ENCODE measurements around the gene CAMKMT. TPM values are rescaled to one million over a fixed set of nuclear protein-coding genes. Genes with fewer than 3 reads are reported as not detected.
A peak's percentile ranks its signal among the peaks of the same experiment; 100 is the strongest.

Gene CAMKMT
- total RNA-seq, 2 experiments from 2014 or later: 12.1 to 14.1 TPM

DNA sequence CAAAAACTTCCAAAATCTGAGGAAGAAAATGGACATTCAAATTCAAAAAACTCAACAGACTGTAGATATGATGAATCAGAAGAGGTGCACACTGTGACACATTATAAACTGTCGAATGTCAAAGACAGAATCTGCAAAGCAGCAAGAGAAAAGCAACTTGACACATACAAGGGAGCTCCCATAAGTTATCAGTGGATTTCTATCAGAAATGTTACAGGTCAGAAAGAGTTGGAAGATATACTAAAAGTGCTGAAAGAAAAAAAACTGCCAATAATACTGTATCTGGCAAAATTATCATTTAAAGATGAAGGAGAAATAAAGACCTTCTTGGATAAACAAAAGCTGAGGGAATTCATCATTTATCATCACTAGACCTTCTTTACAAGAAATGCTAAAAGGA, 102.7 kb downstream of the CAMKMT start:
- CTCF ChIA-PET: interaction anchor here (1.3 to 3.0 kb wide), 3 partner anchors 10 to 15 kb away, joined by 3 to 18 read pairs (median 6); no protein-coding TSS in a partner anchor
- POLR2A ChIA-PET: no interaction called here
- TF ChIP-seq, protein P1, sequence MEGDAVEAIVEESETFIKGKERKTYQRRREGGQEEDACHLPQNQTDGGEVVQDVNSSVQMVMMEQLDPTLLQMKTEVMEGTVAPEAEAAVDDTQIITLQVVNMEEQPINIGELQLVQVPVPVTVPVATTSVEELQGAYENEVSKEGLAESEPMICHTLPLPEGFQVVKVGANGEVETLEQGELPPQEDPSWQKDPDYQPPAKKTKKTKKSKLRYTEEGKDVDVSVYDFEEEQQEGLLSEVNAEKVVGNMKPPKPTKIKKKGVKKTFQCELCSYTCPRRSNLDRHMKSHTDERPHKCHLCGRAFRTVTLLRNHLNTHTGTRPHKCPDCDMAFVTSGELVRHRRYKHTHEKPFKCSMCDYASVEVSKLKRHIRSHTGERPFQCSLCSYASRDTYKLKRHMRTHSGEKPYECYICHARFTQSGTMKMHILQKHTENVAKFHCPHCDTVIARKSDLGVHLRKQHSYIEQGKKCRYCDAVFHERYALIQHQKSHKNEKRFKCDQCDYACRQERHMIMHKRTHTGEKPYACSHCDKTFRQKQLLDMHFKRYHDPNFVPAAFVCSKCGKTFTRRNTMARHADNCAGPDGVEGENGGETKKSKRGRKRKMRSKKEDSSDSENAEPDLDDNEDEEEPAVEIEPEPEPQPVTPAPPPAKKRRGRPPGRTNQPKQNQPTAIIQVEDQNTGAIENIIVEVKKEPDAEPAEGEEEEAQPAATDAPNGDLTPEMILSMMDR (IDR thresholded peaks at IDR 0.05): no peak
- Mint-ChIP-seq H3K27me3 (no peaks in the 10 kb centered on the region), H3K9me3 (peaks cover 24% of the 10 kb centered on the region), H3K27ac (no peak overlapping the region), H3K4me1 (ENCODE audit: low read depth) (no peaks in the 10 kb centered on the region), H3K36me3 (ENCODE audit: low read depth) (peaks cover 6% of the 10 kb centered on the region), H3K4me3 (no peak overlapping the region)
- ATAC-seq (no peak), DNase-seq (no peak)
- intact Hi-C loops (cut with micrococcal nuclease): no loop called here

GRCh38 chr2:44470151-44470550, 108.4 kb downstream of the CAMKMT start:
- no peak overlapping the region for H3K4me3 Mint-ChIP-seq
- ATAC-seq (no peak), DNase-seq (no peak)
- no peak overlapping the region for H3K27ac Mint-ChIP-seq
- ChIA-PET CTCF (interaction anchor here (0.8 to 5.2 kb wide), 3 partner anchors 10 to 511 kb away, joined by 3 to 50 read pairs (median 4); no protein-coding TSS in a partner anchor), POLR2A (interaction anchor here (0.7 kb wide), 1 partner anchor 202 kb away, joined by 3 read pairs; no protein-coding TSS in a partner anchor)
- H3K9me3 Mint-ChIP-seq: peaks cover 7% of the 10 kb centered on the region
- TF ChIP-seq, protein P1 (IDR thresholded peaks at IDR 0.05): no peak
- intact Hi-C loops (cut with micrococcal nuclease): no loop called here
- no peaks in the 10 kb centered on the region for H3K4me1 Mint-ChIP-seq (ENCODE audit: low read depth)
- no peaks in the 10 kb centered on the region for H3K36me3 Mint-ChIP-seq (ENCODE audit: low read depth)
- no peaks in the 10 kb centered on the region for H3K27me3 Mint-ChIP-seq

GRCh38 chr2:44477657-44478414, 116.1 kb downstream of the CAMKMT start:
- intact Hi-C loops (cut with micrococcal nuclease): loop anchor here (5.0 kb wide), 1 partner anchor 479 kb away; no protein-coding TSS in a partner anchor
- no peak for DNase-seq
- Mint-ChIP-seq H3K27me3 (no peaks in the 10 kb centered on the region), H3K27ac (no peak overlapping the region), H3K4me1 (ENCODE audit: low read depth) (peaks cover 8% of the 10 kb centered on the region), H3K36me3 (ENCODE audit: low read depth) (no peaks in the 10 kb centered on the region), H3K4me3 (no peak overlapping the region), H3K9me3 (no peaks in the 10 kb centered on the region)
- CTCF ChIA-PET: interaction anchor here (1.0 to 2.3 kb wide), 10 partner anchors 9 to 478 kb away, joined by 3 to 9 read pairs (median 4); no protein-coding TSS in a partner anchor
- ATAC-seq: no peak
- POLR2A ChIA-PET: no interaction called here
- TF ChIP-seq, protein P1 (IDR thresholded peaks at IDR 0.05): no peak

DNA sequence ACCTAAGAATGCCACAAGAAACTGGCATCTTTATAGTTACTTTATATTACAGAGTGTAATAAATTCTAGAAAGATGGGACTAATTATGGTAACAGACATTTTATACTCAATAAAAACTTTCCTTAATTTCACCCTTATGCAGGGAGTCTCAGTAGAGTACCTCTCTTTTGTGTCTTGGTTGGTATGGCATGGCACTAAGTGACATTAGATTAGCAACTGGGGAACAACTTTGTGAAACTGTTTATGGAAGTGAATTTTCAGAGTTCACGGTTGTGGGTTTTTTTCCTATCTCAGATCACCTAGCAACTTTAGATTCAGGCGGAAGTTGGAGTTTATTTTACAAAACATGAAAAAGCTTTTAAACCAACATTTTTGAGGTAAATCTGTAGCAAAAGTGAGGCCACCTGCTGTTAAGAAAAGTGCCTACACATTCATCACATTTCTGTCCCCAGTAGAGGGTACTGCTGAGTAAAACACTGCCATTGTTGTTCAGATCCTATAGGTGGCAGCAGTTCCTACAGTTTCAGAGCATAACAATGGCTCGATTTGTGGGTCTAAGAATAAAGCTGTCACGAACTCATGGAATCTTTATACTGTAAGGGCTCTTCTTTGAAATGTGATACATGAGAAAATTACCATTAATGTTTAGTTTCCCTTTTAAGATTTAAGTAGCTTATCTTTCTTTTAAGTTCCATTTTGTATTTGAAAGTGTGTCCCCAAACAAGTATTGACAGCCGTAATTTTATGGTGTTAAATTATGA, 117.6 kb downstream of the CAMKMT start:
- Mint-ChIP-seq H3K27ac (no peak overlapping the region), H3K27me3 (no peaks in the 10 kb centered on the region), H3K36me3 (ENCODE audit: low read depth) (no peaks in the 10 kb centered on the region), H3K9me3 (no peaks in the 10 kb centered on the region), H3K4me1 (ENCODE audit: low read depth) (peaks cover 8% of the 10 kb centered on the region), H3K4me3 (no peak overlapping the region)
- TF ChIP-seq, protein P1 (IDR thresholded peaks at IDR 0.05): peak; percentile 100
- POLR2A ChIA-PET: interaction anchor here (0.6 to 0.7 kb wide), 3 partner anchors 271 to 1200 kb away, joined by 3 read pairs; no protein-coding TSS in a partner anchor
- DNase-seq (peak; percentile 46), ATAC-seq (peak; percentile 100)
- intact Hi-C loops (cut with micrococcal nuclease): loop anchor here (5.0 kb wide), 1 partner anchor 478 kb away; no protein-coding TSS in a partner anchor
- CTCF ChIA-PET: interaction anchor here (0.6 to 4.0 kb wide), 131 partner anchors 10 to 1031 kb away, joined by 3 to 100 read pairs (median 5); partner anchors contain the start of genes CAMKMT and PREPL

Measured in activated CD8-positive, alpha-beta T cell treated with anti-CD3 and anti-CD28 coated beads for 36 hours (primary cell).